PC-9 (cell line): ENCODE measurements around the gene HAGH. TPM values are rescaled to one million over a fixed set of nuclear protein-coding genes. Genes with fewer than 3 reads are reported as not detected.

Experiments used
- BruUV-seq: library from RNA; stranded (reverse); fragments of 400-500 nt; replicated peaks from 2 replicates; lab custom pipeline; 2021; lab: Mats Ljungman, UMichigan
- CTCF ChIA-PET: fragments of 300-600 bp; sonication (Branson Sonifier 250); formaldehyde crosslinking; loops from one replicate; lab custom pipeline; 2022; ENCODE audit warnings: antibody characterized with exemption; lab: Charles Lee
- POLR2A ChIA-PET: fragments of 300-600 bp; sonication (Branson Sonifier 250); formaldehyde crosslinking; loops from one replicate; lab custom pipeline; 2022; ENCODE audit warnings: antibody characterized with exemption; ENCODE audit not compliant: unreplicated experiment; lab: Charles Lee
- DNase-seq, 2 experiments: peaks; one replicate each; pipeline versions ENCODE4 v3.0.0 to v3.0.0-alpha.2; 2015 to 2022; ENCODE audit warnings: mixed read lengths in 1 of 2
- H2AFZ ChIP-seq: fragments of 200-600 bp; sonication (generic); 2 replicates; pipeline ENCODE4 v1.8.1; 2017; ENCODE audit warnings: antibody characterized with exemption
- H3F3A ChIP-seq: fragments of 200-600 bp; sonication (generic); 2 replicates; pipeline ENCODE4 v1.8.1; 2017; ENCODE audit warnings: antibody characterized with exemption, mild to moderate bottlenecking, low read depth; ENCODE audit not compliant: insufficient read depth
- H3K27ac ChIP-seq: fragments of 200-600 bp; sonication (generic); 2 replicates; pipeline ENCODE4 v1.6.1; 2016; ENCODE audit warnings: mixed run types
- H3K27me3 ChIP-seq: fragments of 200-600 bp; sonication (generic); 2 replicates; pipeline ENCODE4 v1.6.1; 2016; ENCODE audit warnings: low read depth, mixed run types; ENCODE audit not compliant: insufficient read depth
- H3K36me3 ChIP-seq: fragments of 200-600 bp; sonication (generic); 2 replicates; pipeline ENCODE4 v1.6.1; 2016; ENCODE audit warnings: low read depth, mixed run types
- H3K4me1 ChIP-seq: fragments of 200-600 bp; sonication (generic); replicated peaks from 2 replicates; pipeline ENCODE4 v1.6.1; 2016; ENCODE audit warnings: mixed run types; ENCODE audit not compliant: insufficient read depth
- H3K4me2 ChIP-seq: fragments of 200-600 bp; sonication (generic); 2 replicates; pipeline ENCODE4 v1.6.1; 2017; ENCODE audit warnings: mixed run types
- H3K4me3 ChIP-seq: fragments of 200-600 bp; sonication (generic); 2 replicates; pipeline ENCODE4 v1.6.1; 2016; ENCODE audit warnings: mixed run types
- H3K79me2 ChIP-seq: fragments of 200-600 bp; sonication (generic); 2 replicates; pipeline ENCODE4 v1.6.1; 2017; ENCODE audit warnings: low read depth, mixed run types
- H3K9me2 ChIP-seq: fragments of 200-600 bp; sonication (generic); 2 replicates; pipeline ENCODE4 v1.8.1; 2017; ENCODE audit warnings: mild to moderate bottlenecking; ENCODE audit not compliant: insufficient read depth
- H3K9me3 ChIP-seq: fragments of 200-600 bp; sonication (generic); 2 replicates; pipeline ENCODE4 v1.8.1; 2016; ENCODE audit warnings: low read depth; ENCODE audit not compliant: insufficient read depth
- H4K20me1 ChIP-seq: fragments of 200-600 bp; sonication (generic); 2 replicates; pipeline ENCODE4 v1.8.1; 2017; ENCODE audit not compliant: insufficient read depth
- CTCF ChIP-seq: fragments of 200-600 bp; sonication (generic); conservative IDR thresholded peaks from 2 replicates; pipeline ENCODE4 v1.6.1; 2017; ENCODE audit warnings: mixed run types, antibody characterized with exemption, mild to moderate bottlenecking, moderate library complexity
- EZH2 ChIP-seq: fragments of 200-600 bp; sonication (generic); IDR thresholded peaks from 2 replicates; pipeline ENCODE4 v1.8.0; 2017; ENCODE audit warnings: antibody characterized with exemption, low read depth
- intact Hi-C: fragments of 100-400 bp; cut with micrococcal nuclease; formaldehyde crosslinking; loops from one replicate; pipeline ENCODE4 v1.10.0; 2022; ENCODE audit not compliant: unreplicated experiment
- total RNA-seq: library from RNA; stranded (reverse); gene quantifications from 2 replicates; pipeline ENCODE4 v1.2.3, GENCODE V29; 2021

Gene HAGH
- total RNA-seq, 1 experiment from 2014 or later = 51.8 TPM

- ChIA-PET CTCF (interaction anchor here (0.6 kb wide), 1 partner anchor 672 kb away, joined by 3 read pairs; no protein-coding TSS in a partner anchor), POLR2A (interaction anchor here (1.4 kb wide), 1 partner anchor 7 kb away, joined by 8 read pairs; the partner anchor contains the start of genes NUBP2 and SPSB3)
- peaks cover 34% of the 10 kb centered on the region for H3F3A ChIP-seq
- H2AFZ ChIP-seq = no peak overlapping the region
- intact Hi-C loops = no loop called here
- peaks cover 15% of the 10 kb centered on the region for H3K4me1 ChIP-seq
- H3K79me2 ChIP-seq = peaks cover 41% of the 10 kb centered on the region
- DNase-seq = no peak
- no peak overlapping the region for H3K27ac ChIP-seq
- H4K20me1 ChIP-seq = peaks cover 37% of the 10 kb centered on the region
- no peaks in the 10 kb centered on the region for H3K27me3 ChIP-seq
- TF ChIP-seq EZH2 (no peak), CTCF (no peak)
- BruUV-seq = no TSS peak
- no peak overlapping the region for H3K4me3 ChIP-seq
- no peaks in the 10 kb centered on the region for H3K9me2 ChIP-seq
- no peaks in the 10 kb centered on the region for H3K9me3 ChIP-seq
- 0 out of 2 replicates have a peak, but pooled peaks cover 7% of the 10 kb centered on the region for H3K36me3 ChIP-seq
- peak overlapping the region; percentile 99 for H3K4me2 ChIP-seq
Measured at GRCh38 chr16:1775006-1775845, 51.4 kb downstream of the HAGH start.

DNA sequence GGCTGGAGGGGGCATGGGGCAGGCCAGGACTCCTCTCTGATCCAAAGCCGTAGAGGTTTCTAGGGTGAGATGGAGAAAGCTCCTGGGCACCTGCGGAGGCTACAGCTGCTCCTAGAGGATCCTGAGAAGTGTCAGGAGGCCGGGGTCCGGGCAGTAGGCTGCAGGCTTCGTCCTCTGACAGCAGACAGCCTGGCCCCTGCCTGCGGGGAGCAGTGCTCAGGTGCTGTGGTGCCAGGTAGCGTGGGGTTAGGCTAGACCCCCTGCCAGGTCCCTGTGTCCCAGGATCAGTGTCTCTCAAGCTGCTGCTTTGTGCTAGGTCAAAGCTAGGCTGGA, 52.2 kb downstream of the HAGH start:
- H3K4me2 ChIP-seq = peak overlapping the region; percentile 99
- peaks cover 33% of the 10 kb centered on the region for H4K20me1 ChIP-seq
- peaks cover 19% of the 10 kb centered on the region for H3K4me1 ChIP-seq
- intact Hi-C loops = loop anchor here (5.0 kb wide), 2 partner anchors 97 to 188 kb away; partner anchors contain the start of genes JPT2 and RPS2
- CTCF ChIA-PET = interaction anchor here (0.6 to 0.8 kb wide), 2 partner anchors 8 to 671 kb away, joined by 3 to 6 read pairs; partner anchors contain the start of genes NUBP2 and SPSB3
- no peak for TF ChIP-seq CTCF
- TF ChIP-seq EZH2 = no peak
- peak overlapping the region; percentile 77 for H3K4me3 ChIP-seq
- peaks cover 36% of the 10 kb centered on the region for H3F3A ChIP-seq
- peak overlapping the region; percentile 77; the same call in 1 of the 2 replicates for H3K27ac ChIP-seq
- BruUV-seq = no TSS peak
- H3K9me3 ChIP-seq = no peaks in the 10 kb centered on the region
- DNase-seq = no peak
- H3K79me2 ChIP-seq = peaks cover 39% of the 10 kb centered on the region
- H3K9me2 ChIP-seq = no peaks in the 10 kb centered on the region
- H3K36me3 ChIP-seq = 0 out of 2 replicates have a peak, but pooled peaks cover 7% of the 10 kb centered on the region
- H2AFZ ChIP-seq = no peak overlapping the region
- no peaks in the 10 kb centered on the region for H3K27me3 ChIP-seq
- POLR2A ChIA-PET = interaction anchor here (0.7 to 1.4 kb wide), 2 partner anchors 8 to 28 kb away, joined by 8 to 9 read pairs; partner anchors contain the start of genes NUBP2 and SPSB3

DNA sequence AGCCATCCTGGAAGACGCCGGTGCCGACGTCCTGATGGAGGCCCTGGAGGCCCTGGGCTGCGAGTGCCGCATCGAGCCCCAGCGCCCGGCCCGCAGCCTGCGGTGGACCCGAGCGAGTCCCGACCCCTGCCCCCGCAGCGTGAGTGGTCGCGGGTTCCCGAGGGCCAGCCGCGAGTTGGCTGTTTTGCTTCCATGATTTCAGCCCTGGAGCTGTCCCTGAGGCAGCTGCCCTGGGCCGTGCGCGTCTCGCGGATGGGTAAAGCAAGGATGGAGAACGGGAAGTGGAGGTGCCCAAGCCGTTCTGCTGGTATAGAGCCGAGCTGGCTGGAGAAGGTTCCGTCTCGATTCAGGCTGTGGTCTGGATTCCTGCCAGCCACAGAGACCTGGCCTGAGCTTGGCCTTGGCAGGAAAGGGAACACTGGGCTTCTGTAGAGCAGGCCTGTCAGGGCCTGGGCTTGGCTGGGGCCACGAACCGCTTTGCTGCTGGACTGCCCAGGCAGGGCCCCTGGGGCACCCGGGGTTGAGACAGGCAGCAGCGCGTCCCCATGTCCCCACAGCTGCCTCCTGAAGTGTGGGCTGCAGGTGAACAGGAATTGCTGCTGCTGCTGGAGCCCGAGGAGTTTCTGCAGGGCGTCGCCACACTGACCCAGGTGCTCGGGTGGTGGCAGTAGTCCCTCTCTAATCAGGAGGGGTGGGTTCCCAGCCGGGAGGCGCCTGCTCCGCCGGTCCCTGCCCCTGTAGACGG, 52.8 kb downstream of the HAGH start:
- H3K27ac ChIP-seq = peak overlapping the region; percentile 77
- H3K36me3 ChIP-seq = 0 out of 2 replicates have a peak, but pooled peaks cover 7% of the 10 kb centered on the region
- H3K9me3 ChIP-seq = no peaks in the 10 kb centered on the region
- TSS peak; percentile 20 for BruUV-seq
- peak overlapping the region; percentile 92 for H2AFZ ChIP-seq
- 0 out of 2 replicates have a peak, but pooled peaks have one; percentile 57 for TF ChIP-seq CTCF
- no peak for TF ChIP-seq EZH2
- POLR2A ChIA-PET = interaction anchor here (0.6 to 1.4 kb wide), 4 partner anchors 9 to 51 kb away, joined by 3 to 9 read pairs (median 6); partner anchors contain the start of genes NUBP2 and SPSB3
- H3K4me3 ChIP-seq = peak overlapping the region; percentile 77
- peak; percentile 66 to 73 for DNase-seq
- no peaks in the 10 kb centered on the region for H3K27me3 ChIP-seq
- intact Hi-C loops = loop anchor here (1.0 to 5.0 kb wide), 5 partner anchors 29 to 188 kb away; partner anchors contain the start of genes JPT2, MAPK8IP3 and RPS2
- H3K4me2 ChIP-seq = peak overlapping the region; percentile 99
- CTCF ChIA-PET = interaction anchor here (0.8 kb wide), 1 partner anchor 9 kb away, joined by 6 read pairs; the partner anchor contains the start of genes NUBP2 and SPSB3
- H4K20me1 ChIP-seq = peaks cover 28% of the 10 kb centered on the region
- H3F3A ChIP-seq = peaks cover 38% of the 10 kb centered on the region
- peaks cover 39% of the 10 kb centered on the region for H3K79me2 ChIP-seq
- no peaks in the 10 kb centered on the region for H3K9me2 ChIP-seq
- peaks cover 19% of the 10 kb centered on the region for H3K4me1 ChIP-seq
